AG04449 (cell line): Measurements from ENCODE around the gene RAPSN.
"Not testable (repeated sequence)": the region's sequence is repeated elsewhere in the genome, so short reads cannot be mapped to it uniquely, and the experiment has no call there.

Source experiments
- CTCF ChIA-PET: fragments of 350-600 bp; formaldehyde crosslinking; extraction: SDS; loops from one replicate; lab custom pipeline; 2021; ENCODE audit warnings: antibody characterized with exemption; lab: Yijun Ruan, JAX
- POLR2A ChIA-PET: fragments of 400-600, 350-600 bp; formaldehyde crosslinking; extraction: SDS; loops from one replicate; lab custom pipeline; 2020; ENCODE audit warnings: antibody characterized with exemption, inconsistent platforms; lab: Yijun Ruan, JAX
- DNase-seq: peaks from one replicate; pipeline ENCODE4 v3.0.0-alpha.2; 2010; ENCODE audit warnings: low read depth, low spot score
- H3K4me3 ChIP-seq: 2 replicates; pipeline ENCODE4 v1.5.1; 2011; ENCODE audit warnings: low read depth, mild to moderate bottlenecking, control low read depth, low read length
- CTCF ChIP-seq: IDR thresholded peaks from one replicate; pipeline ENCODE4 v1.5.1; 2011; ENCODE audit warnings: mild to moderate bottlenecking, moderate library complexity, low read length, control low read depth, inconsistent platforms; ENCODE audit not compliant: insufficient read depth; ENCODE audit errors: missing control alignments

The RAPSN gene

GRCh38 chr11:47460571-47461235 lies 11.8 kb upstream of the RAPSN start:
- no peak for TF ChIP-seq CTCF
- no peak for DNase-seq
- ChIA-PET CTCF (interaction anchor here (1.7 kb wide), 1 partner anchor 87 kb away, joined by 10 read pairs; no protein-coding TSS in a partner anchor), POLR2A (no interaction called here)
- H3K4me3 ChIP-seq, result no peak overlapping the region

GRCh38 chr11:47454258-47454671 lies 5.3 kb upstream of the RAPSN start:
- CTCF ChIA-PET, result interaction anchor here (0.6 to 8.5 kb wide), 17 partner anchors 8 to 276 kb away, joined by 3 to 118 read pairs (median 4); partner anchors contain the start of gene PTPMT1
- H3K4me3 ChIP-seq, POLR2A ChIA-PET: not testable (repeated sequence)
- peak; percentile 38 for DNase-seq
- peak; percentile 74 for TF ChIP-seq CTCF

- TF ChIP-seq CTCF, result no peak
- POLR2A ChIA-PET, result no interaction called here
- H3K4me3 ChIP-seq, result no peak overlapping the region
- CTCF ChIA-PET, result interaction anchor here (0.6 to 8.5 kb wide), 16 partner anchors 10 to 276 kb away, joined by 3 to 118 read pairs (median 4); partner anchors contain the start of genes ARFGAP2 and PTPMT1
- no peak for DNase-seq
Measured at GRCh38 chr11:47453365-47453764, 4.4 kb upstream of the RAPSN start.

GRCh38 chr11:47451990-47452389 lies 3.1 kb upstream of the RAPSN start:
- ChIA-PET CTCF (interaction anchor here (1.2 to 8.5 kb wide), 4 partner anchors 12 to 275 kb away, joined by 3 to 118 read pairs (median 22); partner anchors contain the start of gene ARFGAP2), POLR2A (no interaction called here)
- no peak overlapping the region for H3K4me3 ChIP-seq
- no peak for DNase-seq
- TF ChIP-seq CTCF, result no peak

- H3K4me3 ChIP-seq, result no peak overlapping the region
- DNase-seq, result no peak
- TF ChIP-seq CTCF, result no peak
- ChIA-PET POLR2A (no interaction called here), CTCF (interaction anchor here (1.2 to 8.5 kb wide), 2 partner anchors 18 to 80 kb away, joined by 3 to 118 read pairs; no protein-coding TSS in a partner anchor)
Measured at GRCh38 chr11:47451436-47451835, 2.5 kb upstream of the RAPSN start.

GRCh38 chr11:47449541-47449940 lies 605 bp upstream of the RAPSN start:
- ChIA-PET POLR2A (no interaction called here), CTCF (interaction anchor here (0.9 to 8.5 kb wide), 3 partner anchors 12 to 78 kb away, joined by 3 to 118 read pairs (median 3); no protein-coding TSS in a partner anchor)
- H3K4me3 ChIP-seq, result no peak overlapping the region
- TF ChIP-seq CTCF, result no peak
- DNase-seq, result no peak
